NT2/D1 (cell line): Measurements from ENCODE around the gene MAGEC1.

ENCODE experiments used
- SUZ12 ChIP-seq: IDR thresholded peaks from 2 replicates; pipeline ENCODE4 v1.6.1; 2011; ENCODE audit not compliant: insufficient read length, insufficient read depth; ENCODE audit errors: extremely low read depth
- YY1 ChIP-seq: IDR thresholded peaks from 2 replicates; pipeline ENCODE4 v1.6.1; 2011; ENCODE audit not compliant: insufficient read length, insufficient read depth

- no peak for TF ChIP-seq YY1
- TF ChIP-seq SUZ12, result no peak
These were observed 24.1 kb upstream of the MAGEC1 start for GRCh38 chrX:141879616-141880015.
